ENCODE data around the gene RNF112. TPM values are rescaled to one million over a fixed set of nuclear protein-coding genes. Genes with fewer than 3 reads are reported as not detected.
"Not testable (repeated sequence)": the region's sequence is repeated elsewhere in the genome, so short reads cannot be mapped to it uniquely, and the experiment has no call there.

The RNF112 gene
- total RNA-seq, 4 donors from 2014 or later = 0.54 to 4.2 (median 1.3) TPM

GRCh38 chr17:19433727-19434340 is 22.8 kb downstream of the RNF112 start:
- intact Hi-C loops (cut with DNase I; ENCODE audit: low total_unique reads) = no loop called here
- DNase-seq (ENCODE audit: low spot score in 2 of 2) = no peak
- H3K4me3 ChIP-seq (ENCODE audit: low read depth, poor library complexity, severe bottlenecking) = no peak overlapping the region
- 81 to 95% methylated on average over 2 of the region's 2 CpGs for WGBS, 2 donors
- TF ChIP-seq CTCF (IDR thresholded peaks at IDR 0.05) = no peak

GRCh38 chr17:19440421-19440820 is 29.4 kb downstream of the RNF112 start:
- DNase-seq (ENCODE audit: low spot score in 2 of 2) = no peak
- WGBS, 2 donors = 61 to 67% methylated on average over 1 of the region's 1 CpG
- no peak for TF ChIP-seq POLR2A (IDR thresholded peaks at IDR 0.05)
- no peak for TF ChIP-seq CTCF (IDR thresholded peaks at IDR 0.05)
- intact Hi-C loops (cut with DNase I; ENCODE audit: low total_unique reads) = no loop called here
- H3K4me3 ChIP-seq (ENCODE audit: low read depth, poor library complexity, severe bottlenecking) = no peak overlapping the region

GRCh38 chr17:19441288-19441687 is 30.3 kb downstream of the RNF112 start:
- WGBS, 2 donors = 94% methylated on average over 23 of the region's 25 CpGs; no CpG with 5 or more reads in 1 of the 2 donors
- DNase-seq (ENCODE audit: low spot score in 2 of 2); H3K4me3 ChIP-seq (ENCODE audit: low read depth, poor library complexity, severe bottlenecking); intact Hi-C loops (cut with DNase I; ENCODE audit: low total_unique reads): not testable (repeated sequence)

GRCh38 chr17:19442731-19443130 is 31.7 kb downstream of the RNF112 start:
- DNase-seq (ENCODE audit: low spot score in 2 of 2) = no peak
- intact Hi-C loops (cut with DNase I; ENCODE audit: low total_unique reads) = no loop called here
- WGBS, 2 donors = 91 to 92% methylated on average over 2 of the region's 2 CpGs
- TF ChIP-seq POLR2A (IDR thresholded peaks at IDR 0.05) = no peak
- no peak for TF ChIP-seq CTCF (IDR thresholded peaks at IDR 0.05)
- no peak overlapping the region for H3K4me3 ChIP-seq (ENCODE audit: low read depth, poor library complexity, severe bottlenecking)

- 100% methylated on average over 1 of the region's 1 CpG for WGBS, 2 donors
- intact Hi-C loops (cut with DNase I; ENCODE audit: low total_unique reads) = no loop called here
- TF ChIP-seq CTCF (IDR thresholded peaks at IDR 0.05) (no peak), POLR2A (IDR thresholded peaks at IDR 0.05) (no peak)
- no peak overlapping the region for H3K4me3 ChIP-seq (ENCODE audit: low read depth, poor library complexity, severe bottlenecking)
- no peak for DNase-seq (ENCODE audit: low spot score in 2 of 2)
Observed at GRCh38 chr17:19443148-19443547, 32.1 kb downstream of the RNF112 start.

GRCh38 chr17:19445105-19445504 is 34.1 kb downstream of the RNF112 start:
- intact Hi-C loops (cut with DNase I; ENCODE audit: low total_unique reads) = loop anchor here (5.0 kb wide), 2 partner anchors 83 to 193 kb away; partner anchors contain the start of gene B9D1
- WGBS, 2 donors = 90 to 92% methylated on average over 2 of the region's 2 CpGs
- DNase-seq (ENCODE audit: low spot score in 2 of 2) = no peak
- TF ChIP-seq POLR2A (IDR thresholded peaks at IDR 0.05) (no peak), CTCF (IDR thresholded peaks at IDR 0.05) (no peak)
- no peak overlapping the region for H3K4me3 ChIP-seq (ENCODE audit: low read depth, poor library complexity, severe bottlenecking)

GRCh38 chr17:19446577-19446976 is 35.5 kb downstream of the RNF112 start:
- 83 to 86% methylated on average over 26 of the region's 26 CpGs for WGBS, 2 donors
- not testable (repeated sequence) for H3K4me3 ChIP-seq (ENCODE audit: low read depth, poor library complexity, severe bottlenecking); DNase-seq (ENCODE audit: low spot score in 2 of 2)
- intact Hi-C loops (cut with DNase I; ENCODE audit: low total_unique reads) = loop anchor here (5.0 kb wide), 2 partner anchors 84 to 194 kb away; partner anchors contain the start of gene B9D1

Measured in lower leg skin (tissue), 4 donors.